Measurements from ENCODE around the gene PARVB. TPM values are rescaled to one million over a fixed set of nuclear protein-coding genes. Genes with fewer than 3 reads are reported as not detected.

Gene PARVB
- total and polyA plus RNA-seq, 2 of the 8 experiments (the other 6 are each of a cell fraction or from before 2014, with no cell fraction given): 14.5 to 18.6 TPM

GRCh38 chr22:44091021-44091721 lies 67.1 kb downstream of the PARVB start:
- Histone ChIP-seq H2BK20ac (ENCODE audit: low read length) (0 out of 2 replicates have a peak overlapping the region, but pooled peaks have one; percentile 3), H3K4me2 (ENCODE audit: insufficient read depth in 1 of 2, low read depth in 2 of 2, low read length in 2 of 2) (no peak overlapping the region), H3K79me1 (ENCODE audit: low read depth, low read length) (no peaks in the 10 kb centered on the region), H4K91ac (replicated peaks; ENCODE audit: insufficient read length, low read length) (no peak overlapping the region), H3K9ac (replicated peaks in 1 of 4; ENCODE audit: extremely low read depth in 1 of 4, low read depth in 3 of 4, low read length in 3 of 4) (no peak overlapping the region), H3K23me2 (ENCODE audit: low read depth, low read length) (no peaks in the 10 kb centered on the region), H3K36me3 (ENCODE audit: control insufficient read depth in 2 of 4, insufficient read depth in 4 of 4, low read length in 3 of 4) (no peaks in the 10 kb centered on the region), H3K4ac (replicated peaks; ENCODE audit: insufficient read length, low read depth, low read length) (no peak overlapping the region), H3K4me1 (replicated peaks in 1 of 4; ENCODE audit: control insufficient read depth in 3 of 4, insufficient read depth in 4 of 4, low read length in 3 of 4) (peaks cover 0 to 4% (median 2%) of the 10 kb centered on the region in 4 experiments; a peak in 4 of 7 replicates), H3K23ac (ENCODE audit: insufficient read length) (no peak overlapping the region), H3K56ac (replicated peaks; ENCODE audit: insufficient read length, low read depth, low read length) (no peak overlapping the region), H2BK5ac (ENCODE audit: low read depth, low read length) (no peak overlapping the region), H2BK15ac (ENCODE audit: low read length) (no peak overlapping the region), H4K5ac (ENCODE audit: insufficient read length, low read depth, low read length) (no peak overlapping the region), H3K18ac (ENCODE audit: extremely low read depth, low read length) (no peak overlapping the region), H3K14ac (ENCODE audit: insufficient read length) (no peak overlapping the region), H3K27me3 (replicated peaks in 1 of 4; ENCODE audit: control insufficient read depth in 3 of 4, extremely low read depth in 1 of 4, insufficient read depth in 3 of 4, low read length in 3 of 4) (no peaks in the 10 kb centered on the region), H3K79me2 (ENCODE audit: control insufficient read depth in 1 of 2, insufficient read depth in 2 of 2, low read length in 2 of 2) (no peaks in the 10 kb centered on the region), H4K20me1 (replicated peaks in 1 of 2; ENCODE audit: control insufficient read depth in 1 of 2, insufficient read depth in 2 of 2, low read length in 2 of 2) (no peaks in the 10 kb centered on the region), H3K27ac (ENCODE audit: low read depth, low read length) (no peak overlapping the region), H2AFZ (ENCODE audit: low read length) (no peak overlapping the region), H3K4me3 (ENCODE audit: extremely low read depth in 1 of 4, insufficient read depth in 2 of 4, low read depth in 3 of 4, low read length in 4 of 4) (no peak overlapping the region), H2BK120ac (replicated peaks; ENCODE audit: low read depth, low read length) (no peak overlapping the region), H4K8ac (ENCODE audit: extremely low read depth, insufficient read depth, low read length) (no peak overlapping the region), H3K9me3 (ENCODE audit: insufficient read depth in 2 of 2, low read depth in 1 of 2, low read length in 1 of 2) (no peaks in the 10 kb centered on the region), H2BK12ac (ENCODE audit: low read depth, low read length) (no peak overlapping the region), H2AK5ac (ENCODE audit: low read depth, low read length) (no peak overlapping the region; the same call in 1 of the 2 replicates)
- FAIRE-seq: peak; percentile 57
- POLR2A ChIA-PET (ENCODE audit: partially characterized antibody): no interaction called here
- DNase-seq (ENCODE audit: low read depth in 1 of 2, low spot score in 2 of 2): no peak
- 83% methylated on average over 13 of the region's 14 CpGs; no CpG with 5 or more reads in 1 of the 2 experiments for WGBS, 2 experiments (ENCODE audit: extremely low coverage in 1 of 2, insufficient coverage in 1 of 2, insufficient read length in 1 of 2, insufficient replicate concordance in 2 of 2, low coverage in 1 of 2, low lambda C conversion rate in 2 of 2, missing lambda C conversion rate in 1 of 2)
- CTCF ChIA-PET (ENCODE audit: partially characterized antibody): interaction anchor here (0.5 to 0.9 kb wide), 3 partner anchors 12 to 98 kb away, joined by 3 to 4 read pairs (median 3); no protein-coding TSS in a partner anchor
- TF ChIP-seq FOSL1 (IDR thresholded peaks at IDR 0.05; ENCODE audit: insufficient read depth, low read depth, low read length) (no peak), CTCF (IDR thresholded peaks at IDR 0.05; ENCODE audit: control extremely low read depth in 1 of 3, insufficient read depth in 1 of 3, low read depth in 1 of 3, low read length in 3 of 3) (peak in 2 of 3 experiments; percentile 22 to 39; a peak in 2 of 4 replicates), RAD21 (IDR thresholded peaks at IDR 0.05 in 1 of 2, conservative IDR thresholded peaks at IDR 0.05 in 1 of 2; ENCODE audit: low read depth in 2 of 2, low read length in 2 of 2) (peak; percentile 13 to 34; a peak in 2 of 4 replicates), KDM1A (IDR thresholded peaks at IDR 0.05; ENCODE audit: borderline replicate concordance, low read length) (no peak)
